Stimulated activated CD8-positive, alpha-beta memory T cell treated with anti-CD3 and anti-CD28 coated beads, Interleukin-7, amount 100 ng/mL, for 24 hours (primary cell): Measurements from ENCODE around the gene PRDM11.

Experiments
- DNase-seq: peaks from one replicate; pipeline ENCODE4 v3.0.0-alpha.2; 2020; ENCODE audit warnings: low read depth

Gene PRDM11

GRCh38 chr11:45158210-45158731 lies 11.8 kb downstream of the PRDM11 start:
- no peak for DNase-seq

- DNase-seq = no peak
Measured at GRCh38 chr11:45158891-45159605, 12.6 kb downstream of the PRDM11 start.

- DNase-seq = no peak
Measured at GRCh38 chr11:45159781-45160365, 13.4 kb downstream of the PRDM11 start.

GRCh38 chr11:45161252-45162063 lies 15.0 kb downstream of the PRDM11 start:
- no peak for DNase-seq

- no peak for DNase-seq
Measured at GRCh38 chr11:45162064-45162375, 15.6 kb downstream of the PRDM11 start.

- DNase-seq = no peak
Measured at GRCh38 chr11:45162916-45163879, 16.8 kb downstream of the PRDM11 start.

GRCh38 chr11:45163956-45164575 lies 17.6 kb downstream of the PRDM11 start:
- DNase-seq = no peak

- DNase-seq = no peak
Measured at GRCh38 chr11:45165386-45165785, 18.9 kb downstream of the PRDM11 start.

- no peak for DNase-seq
Measured at GRCh38 chr11:45165806-45166603, 19.6 kb downstream of the PRDM11 start.

GRCh38 chr11:45166604-45166897 lies 20.1 kb downstream of the PRDM11 start:
- DNase-seq = no peak

GRCh38 chr11:45167283-45167682 lies 20.8 kb downstream of the PRDM11 start:
- DNase-seq = no peak

GRCh38 chr11:45168366-45169130 lies 22.1 kb downstream of the PRDM11 start:
- no peak for DNase-seq

- DNase-seq = no peak
Measured at GRCh38 chr11:45169310-45170072, 23.1 kb downstream of the PRDM11 start.

GRCh38 chr11:45170484-45170883 lies 24.0 kb downstream of the PRDM11 start:
- DNase-seq = no peak

GRCh38 chr11:45171550-45171949 lies 25.1 kb downstream of the PRDM11 start:
- no peak for DNase-seq

- no peak for DNase-seq
Measured at GRCh38 chr11:45173064-45173463, 26.6 kb downstream of the PRDM11 start.

- DNase-seq = no peak
Measured at GRCh38 chr11:45174168-45174835, 27.9 kb downstream of the PRDM11 start.

GRCh38 chr11:45174963-45175362 lies 28.5 kb downstream of the PRDM11 start:
- DNase-seq = no peak

- DNase-seq = no peak
Measured at GRCh38 chr11:45176996-45177395, 30.6 kb downstream of the PRDM11 start.
